ENCODE results near the gene PTMS.

The PTMS gene

DNA sequence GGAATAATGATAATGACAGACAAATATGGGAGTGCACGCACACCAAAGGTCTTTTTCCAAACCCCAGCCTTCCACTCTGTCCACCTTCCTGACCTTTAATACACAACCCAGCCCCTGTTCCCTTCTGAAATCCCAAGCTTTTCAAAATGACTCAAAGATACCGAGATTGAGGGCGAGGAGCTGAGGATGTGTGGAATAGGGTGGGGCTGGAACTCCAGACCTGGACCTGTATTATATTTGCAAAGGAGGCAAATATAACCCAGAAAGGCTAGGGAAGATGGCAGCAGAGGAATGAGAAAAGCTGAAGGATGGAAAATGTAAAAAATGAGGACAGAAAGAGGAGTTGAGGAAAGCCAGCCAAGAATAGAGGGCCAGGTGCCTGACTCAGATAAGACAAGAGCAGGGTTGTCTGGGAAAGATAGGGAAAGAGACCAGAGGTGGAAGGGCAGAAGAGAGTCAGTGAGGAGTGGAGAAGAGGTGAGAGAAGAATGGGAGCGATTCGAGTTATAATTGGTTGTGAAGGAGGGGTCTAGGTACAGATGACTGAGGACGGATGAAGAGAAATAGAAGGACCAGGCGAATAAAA is 1.0 kb upstream of the PTMS start:
- H3K36me3 ChIP-seq, result peaks cover 10% of the 10 kb centered on the region
- no peaks in the 10 kb centered on the region for H3K9me3 ChIP-seq
- TF ChIP-seq, protein P1, sequence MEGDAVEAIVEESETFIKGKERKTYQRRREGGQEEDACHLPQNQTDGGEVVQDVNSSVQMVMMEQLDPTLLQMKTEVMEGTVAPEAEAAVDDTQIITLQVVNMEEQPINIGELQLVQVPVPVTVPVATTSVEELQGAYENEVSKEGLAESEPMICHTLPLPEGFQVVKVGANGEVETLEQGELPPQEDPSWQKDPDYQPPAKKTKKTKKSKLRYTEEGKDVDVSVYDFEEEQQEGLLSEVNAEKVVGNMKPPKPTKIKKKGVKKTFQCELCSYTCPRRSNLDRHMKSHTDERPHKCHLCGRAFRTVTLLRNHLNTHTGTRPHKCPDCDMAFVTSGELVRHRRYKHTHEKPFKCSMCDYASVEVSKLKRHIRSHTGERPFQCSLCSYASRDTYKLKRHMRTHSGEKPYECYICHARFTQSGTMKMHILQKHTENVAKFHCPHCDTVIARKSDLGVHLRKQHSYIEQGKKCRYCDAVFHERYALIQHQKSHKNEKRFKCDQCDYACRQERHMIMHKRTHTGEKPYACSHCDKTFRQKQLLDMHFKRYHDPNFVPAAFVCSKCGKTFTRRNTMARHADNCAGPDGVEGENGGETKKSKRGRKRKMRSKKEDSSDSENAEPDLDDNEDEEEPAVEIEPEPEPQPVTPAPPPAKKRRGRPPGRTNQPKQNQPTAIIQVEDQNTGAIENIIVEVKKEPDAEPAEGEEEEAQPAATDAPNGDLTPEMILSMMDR (IDR thresholded peaks at IDR 0.05; ENCODE audit: low read depth, low read length), result no peak
- peaks cover 33% of the 10 kb centered on the region for H3K4me1 ChIP-seq
- no peak overlapping the region; the same call in 1 of the 2 replicates for H3K4me3 ChIP-seq (ENCODE audit: low read depth, low read length)
- no peak for DNase-seq
- no peaks in the 10 kb centered on the region for H3K27me3 ChIP-seq

DNA sequence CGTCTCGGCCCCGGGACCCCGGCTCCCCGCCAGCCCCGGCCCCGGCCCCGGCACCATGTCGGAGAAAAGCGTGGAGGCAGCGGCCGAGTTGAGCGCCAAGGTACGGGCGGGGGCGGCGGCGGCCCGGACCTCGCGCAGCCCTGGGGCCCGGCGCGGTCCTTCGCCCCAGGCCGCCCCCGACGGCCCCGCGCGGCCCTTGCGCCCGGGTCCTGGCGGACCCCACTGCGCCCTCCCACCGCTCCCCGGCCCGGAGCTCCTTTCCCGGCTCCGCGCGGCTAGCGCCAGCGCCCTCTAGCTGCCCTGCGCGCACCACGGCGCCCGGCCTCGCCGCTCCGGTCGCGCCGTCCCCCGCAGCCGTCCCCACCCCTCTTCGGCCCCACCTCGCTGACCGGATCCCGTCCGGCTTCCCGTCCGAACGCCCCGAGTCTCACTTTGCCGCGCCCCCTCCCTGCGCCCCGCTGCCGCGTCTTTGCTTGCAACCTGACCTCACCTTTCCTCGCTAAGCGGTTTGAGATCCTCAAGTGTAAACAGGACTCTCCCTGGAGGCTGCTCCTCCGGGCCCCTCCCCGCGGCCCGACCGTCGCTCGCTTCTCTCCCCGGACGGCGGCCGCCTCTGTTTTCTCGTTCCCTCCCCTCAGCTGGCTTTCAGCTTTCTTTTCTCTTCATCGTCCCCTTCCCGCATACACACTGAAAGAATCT is 637 bp downstream of the PTMS start:
- H3K4me1 ChIP-seq, result peaks cover 48% of the 10 kb centered on the region
- DNase-seq, result peak; percentile 86
- peak overlapping the region; percentile 84 for H3K4me3 ChIP-seq (ENCODE audit: low read depth, low read length)
- H3K9me3 ChIP-seq, result no peaks in the 10 kb centered on the region
- H3K36me3 ChIP-seq, result peaks cover 24% of the 10 kb centered on the region
- TF ChIP-seq, protein P1 (IDR thresholded peaks at IDR 0.05; ENCODE audit: low read depth, low read length), result peak; percentile 50; the same call in 1 of the 2 replicates
- no peaks in the 10 kb centered on the region for H3K27me3 ChIP-seq

DNA sequence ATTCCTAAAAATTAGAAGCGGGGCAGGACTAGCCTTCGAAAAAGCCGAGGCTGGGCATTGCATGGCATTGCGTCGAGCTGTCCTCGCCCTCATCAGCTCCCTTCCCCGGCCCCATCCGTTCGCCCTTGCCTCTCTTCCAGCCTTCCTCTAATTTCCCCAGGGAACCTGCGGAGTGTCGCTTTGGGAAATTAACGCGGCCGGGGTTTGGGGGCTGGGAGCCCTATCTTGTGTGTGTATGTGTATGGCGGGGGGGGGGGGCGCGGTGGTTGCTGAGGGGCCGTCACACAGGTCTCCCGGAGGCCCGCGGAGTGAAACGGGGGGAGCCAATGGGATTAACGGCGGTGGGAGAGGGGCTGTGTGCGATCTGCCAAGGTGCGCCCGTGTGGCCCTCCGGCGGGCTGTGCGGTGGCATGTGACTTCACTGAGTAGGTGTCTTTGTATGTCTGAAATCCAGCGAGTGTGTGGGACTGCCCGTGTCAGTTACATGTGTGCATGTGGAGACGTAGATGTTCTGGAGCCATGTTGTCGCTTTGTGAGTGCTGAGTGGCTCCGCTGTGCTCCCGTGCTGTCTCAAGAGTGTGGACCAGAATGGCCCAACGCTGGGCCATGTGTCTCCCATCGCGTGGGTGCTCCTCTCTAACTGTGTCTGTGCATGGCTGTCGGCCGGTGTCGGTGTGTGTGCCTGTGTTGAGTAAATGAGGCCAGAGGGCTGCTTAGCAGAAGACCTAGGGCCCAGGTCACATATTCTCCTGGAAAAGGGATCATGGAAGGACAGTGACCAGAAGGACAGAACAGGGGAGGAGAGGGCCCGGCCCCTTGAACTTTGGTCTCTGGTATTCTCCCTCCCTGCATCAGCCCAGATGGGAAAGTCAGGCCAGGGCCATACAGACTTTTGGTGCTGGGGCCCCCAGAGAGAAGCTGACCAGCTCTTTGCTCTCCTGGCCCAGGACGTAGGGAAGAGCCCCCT is 1.5 kb downstream of the PTMS start:
- DNase-seq, result peak; percentile 49
- peak overlapping the region; percentile 84 for H3K4me3 ChIP-seq (ENCODE audit: low read depth, low read length)
- TF ChIP-seq, protein P1 (IDR thresholded peaks at IDR 0.05; ENCODE audit: low read depth, low read length), result no peak
- peaks cover 48% of the 10 kb centered on the region for H3K4me1 ChIP-seq
- no peaks in the 10 kb centered on the region for H3K27me3 ChIP-seq
- peaks cover 26% of the 10 kb centered on the region for H3K36me3 ChIP-seq
- no peaks in the 10 kb centered on the region for H3K9me3 ChIP-seq

DNA sequence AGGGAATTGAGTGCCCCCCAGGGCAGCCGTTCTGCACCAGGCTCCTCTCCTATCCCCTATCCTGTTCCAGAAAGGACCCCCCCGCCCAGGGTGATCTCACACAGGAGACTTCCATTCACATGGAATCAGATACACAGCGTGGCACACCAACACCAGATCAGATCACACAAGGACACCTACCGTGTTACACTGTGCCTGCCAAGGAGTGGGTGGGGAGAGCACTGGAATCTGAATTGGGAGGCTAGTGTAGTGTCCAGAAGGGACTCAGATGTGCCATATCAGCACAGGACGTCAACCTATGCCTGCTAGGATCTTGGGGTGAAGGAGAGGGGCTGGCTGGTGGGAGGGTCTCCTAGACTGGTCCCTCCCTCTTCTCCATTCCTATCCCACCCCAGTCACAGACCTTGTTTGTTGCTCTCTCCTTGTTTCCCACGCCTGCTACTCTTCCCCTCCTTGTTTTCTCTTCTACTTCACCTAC is 2.3 kb downstream of the PTMS start:
- TF ChIP-seq, protein P1 (IDR thresholded peaks at IDR 0.05; ENCODE audit: low read depth, low read length), result no peak
- DNase-seq, result no peak
- peak overlapping the region; percentile 84 for H3K4me3 ChIP-seq (ENCODE audit: low read depth, low read length)
- peaks cover 26% of the 10 kb centered on the region for H3K36me3 ChIP-seq
- H3K9me3 ChIP-seq, result no peaks in the 10 kb centered on the region
- H3K27me3 ChIP-seq, result no peaks in the 10 kb centered on the region
- H3K4me1 ChIP-seq, result peaks cover 40% of the 10 kb centered on the region

DNA sequence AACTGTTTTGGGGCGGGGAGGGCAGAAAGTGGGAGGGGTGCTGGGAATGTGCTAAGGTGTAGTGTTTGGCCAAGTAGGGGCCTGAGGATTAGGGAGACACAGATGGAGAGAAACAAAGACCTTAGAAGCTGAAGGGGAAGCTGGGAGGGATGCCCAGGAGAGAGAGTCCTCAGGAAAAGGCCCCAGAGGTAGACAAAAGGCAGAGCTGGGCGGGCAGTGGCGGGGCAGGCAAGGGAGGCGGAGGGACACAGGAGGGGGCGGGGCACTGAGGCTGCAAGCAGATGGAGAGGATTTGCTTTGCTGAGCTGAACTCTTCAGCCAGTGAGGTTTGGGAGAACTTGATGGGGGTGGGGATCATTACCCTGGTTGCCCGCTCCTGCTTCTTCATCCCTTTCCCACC is 2.8 kb downstream of the PTMS start:
- TF ChIP-seq, protein P1 (IDR thresholded peaks at IDR 0.05; ENCODE audit: low read depth, low read length), result no peak
- H3K4me1 ChIP-seq, result peaks cover 38% of the 10 kb centered on the region
- H3K36me3 ChIP-seq, result peaks cover 26% of the 10 kb centered on the region
- H3K4me3 ChIP-seq (ENCODE audit: low read depth, low read length), result peak overlapping the region; percentile 84
- H3K27me3 ChIP-seq, result no peaks in the 10 kb centered on the region
- DNase-seq, result peak; percentile 84
- H3K9me3 ChIP-seq, result no peaks in the 10 kb centered on the region
